ENCODE measurements around the gene ITGAL. TPM values are rescaled to one million over a fixed set of nuclear protein-coding genes. Genes with fewer than 3 reads are reported as not detected.

ITGAL gene
- total and polyA plus RNA-seq, 4 donors: 4.3 to 11.8 (median 6.9) TPM

DNA sequence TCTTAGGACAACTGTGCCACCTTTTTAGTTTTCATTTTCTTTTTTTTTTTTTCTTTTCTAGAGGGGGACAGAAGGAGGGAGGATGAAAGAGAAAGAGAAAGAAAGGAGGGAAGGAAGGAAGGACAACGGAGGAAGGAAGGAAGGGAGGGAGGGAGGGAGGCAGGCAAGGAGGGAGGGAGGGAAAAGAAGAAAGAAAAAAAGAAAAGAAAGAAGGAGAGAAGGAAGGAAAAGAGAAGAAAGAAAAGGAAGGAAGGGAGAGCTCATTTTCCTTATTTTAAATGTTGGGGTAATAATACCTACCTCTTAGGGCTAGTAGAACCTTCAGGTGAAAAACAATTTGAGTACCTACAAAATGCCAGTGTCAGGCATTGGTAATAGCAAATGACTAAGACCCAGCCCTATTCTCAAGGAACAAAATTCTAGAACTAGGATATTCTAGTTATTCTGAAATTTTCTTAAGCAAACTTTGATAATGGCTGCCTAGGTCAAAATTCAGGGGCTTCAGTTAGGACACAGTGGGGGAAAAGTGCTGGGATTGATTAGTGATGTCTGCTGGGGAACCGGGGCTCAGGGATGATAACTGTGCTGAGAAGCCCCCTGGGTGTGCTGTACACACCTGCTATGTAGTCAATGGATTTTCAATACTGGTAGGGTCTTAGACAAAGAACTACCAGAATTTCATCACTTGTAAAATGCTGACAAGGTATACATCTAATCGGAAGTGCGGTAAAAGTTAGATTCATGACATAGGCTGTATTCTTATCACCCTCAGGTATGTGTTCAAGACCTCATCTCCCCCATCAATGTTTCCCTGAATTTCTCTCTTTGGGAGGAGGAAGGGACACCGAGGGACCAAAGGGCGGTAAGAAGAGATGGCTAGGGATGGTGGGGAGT lies 31.1 kb downstream of the ITGAL start:
- no peak overlapping the region for H3K4me3 ChIP-seq (ENCODE audit: low read depth in 1 of 3, low read length in 3 of 3)
- no peaks in the 10 kb centered on the region for H3K4me1 ChIP-seq (ENCODE audit: control insufficient read depth in 4 of 4, insufficient read depth in 4 of 4, low read length in 3 of 4)
- H3K9me3 ChIP-seq (ENCODE audit: control insufficient read depth in 4 of 4, low read length in 3 of 4): no peaks in the 10 kb centered on the region
- H3K27me3 ChIP-seq (ENCODE audit: control insufficient read depth in 4 of 4, insufficient read depth in 4 of 4, low read length in 3 of 4): no peaks in the 10 kb centered on the region
- DNase-seq (ENCODE audit: low spot score): no peak
- no peak overlapping the region for H3K27ac ChIP-seq (ENCODE audit: low read depth in 1 of 2, low read length in 2 of 2)
- H3K36me3 ChIP-seq (ENCODE audit: control insufficient read depth in 4 of 4, insufficient read depth in 3 of 4, low read depth in 1 of 4, low read length in 3 of 4): peaks cover 0 to 18% (median 12%) of the 10 kb centered on the region in 4 donors
- TF ChIP-seq, protein P1, sequence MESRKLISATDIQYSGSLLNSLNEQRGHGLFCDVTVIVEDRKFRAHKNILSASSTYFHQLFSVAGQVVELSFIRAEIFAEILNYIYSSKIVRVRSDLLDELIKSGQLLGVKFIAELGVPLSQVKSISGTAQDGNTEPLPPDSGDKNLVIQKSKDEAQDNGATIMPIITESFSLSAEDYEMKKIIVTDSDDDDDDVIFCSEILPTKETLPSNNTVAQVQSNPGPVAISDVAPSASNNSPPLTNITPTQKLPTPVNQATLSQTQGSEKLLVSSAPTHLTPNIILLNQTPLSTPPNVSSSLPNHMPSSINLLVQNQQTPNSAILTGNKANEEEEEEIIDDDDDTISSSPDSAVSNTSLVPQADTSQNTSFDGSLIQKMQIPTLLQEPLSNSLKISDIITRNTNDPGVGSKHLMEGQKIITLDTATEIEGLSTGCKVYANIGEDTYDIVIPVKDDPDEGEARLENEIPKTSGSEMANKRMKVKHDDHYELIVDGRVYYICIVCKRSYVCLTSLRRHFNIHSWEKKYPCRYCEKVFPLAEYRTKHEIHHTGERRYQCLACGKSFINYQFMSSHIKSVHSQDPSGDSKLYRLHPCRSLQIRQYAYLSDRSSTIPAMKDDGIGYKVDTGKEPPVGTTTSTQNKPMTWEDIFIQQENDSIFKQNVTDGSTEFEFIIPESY (IDR thresholded peaks at IDR 0.05): no peak
- TF ChIP-seq RXRA (IDR thresholded peaks at IDR 0.05) (no peak), FOXA2 (IDR thresholded peaks at IDR 0.05) (no peak), TAF1 (conservative IDR thresholded peaks at IDR 0.05) (no peak), HNF4G (IDR thresholded peaks at IDR 0.05) (no peak), GABPA (IDR thresholded peaks at IDR 0.05 in 1 of 2, conservative IDR thresholded peaks at IDR 0.05 in 1 of 2) (no peak), YY1 (IDR thresholded peaks at IDR 0.05) (no peak), SP1 (IDR thresholded peaks at IDR 0.05) (no peak), RAD21 (IDR thresholded peaks at IDR 0.05) (no peak), EGR1 (IDR thresholded peaks at IDR 0.05; ENCODE audit: low read depth in 2 of 2) (no peak), NR2F2 (IDR thresholded peaks at IDR 0.05) (no peak), JUND (IDR thresholded peaks at IDR 0.05) (no peak), HNF4A (conservative IDR thresholded peaks at IDR 0.05) (no peak), FOXA1 (IDR thresholded peaks at IDR 0.05) (no peak), REST (IDR thresholded peaks at IDR 0.05) (no peak), MAX (IDR thresholded peaks at IDR 0.05) (no peak)
- TF ChIP-seq, protein P2, sequence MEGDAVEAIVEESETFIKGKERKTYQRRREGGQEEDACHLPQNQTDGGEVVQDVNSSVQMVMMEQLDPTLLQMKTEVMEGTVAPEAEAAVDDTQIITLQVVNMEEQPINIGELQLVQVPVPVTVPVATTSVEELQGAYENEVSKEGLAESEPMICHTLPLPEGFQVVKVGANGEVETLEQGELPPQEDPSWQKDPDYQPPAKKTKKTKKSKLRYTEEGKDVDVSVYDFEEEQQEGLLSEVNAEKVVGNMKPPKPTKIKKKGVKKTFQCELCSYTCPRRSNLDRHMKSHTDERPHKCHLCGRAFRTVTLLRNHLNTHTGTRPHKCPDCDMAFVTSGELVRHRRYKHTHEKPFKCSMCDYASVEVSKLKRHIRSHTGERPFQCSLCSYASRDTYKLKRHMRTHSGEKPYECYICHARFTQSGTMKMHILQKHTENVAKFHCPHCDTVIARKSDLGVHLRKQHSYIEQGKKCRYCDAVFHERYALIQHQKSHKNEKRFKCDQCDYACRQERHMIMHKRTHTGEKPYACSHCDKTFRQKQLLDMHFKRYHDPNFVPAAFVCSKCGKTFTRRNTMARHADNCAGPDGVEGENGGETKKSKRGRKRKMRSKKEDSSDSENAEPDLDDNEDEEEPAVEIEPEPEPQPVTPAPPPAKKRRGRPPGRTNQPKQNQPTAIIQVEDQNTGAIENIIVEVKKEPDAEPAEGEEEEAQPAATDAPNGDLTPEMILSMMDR (IDR thresholded peaks at IDR 0.05; ENCODE audit: low read depth, low read length, missing input control): no peak
- TF ChIP-seq, protein P3, sequence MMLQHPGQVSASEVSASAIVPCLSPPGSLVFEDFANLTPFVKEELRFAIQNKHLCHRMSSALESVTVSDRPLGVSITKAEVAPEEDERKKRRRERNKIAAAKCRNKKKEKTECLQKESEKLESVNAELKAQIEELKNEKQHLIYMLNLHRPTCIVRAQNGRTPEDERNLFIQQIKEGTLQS (IDR thresholded peaks at IDR 0.05): no peak
- H3K9ac ChIP-seq (ENCODE audit: low read depth in 1 of 2, low read length in 2 of 2): no peak overlapping the region
- WGBS: 91% methylated on average over 6 of the region's 6 CpGs
